ENCODE results near the gene FILIP1L.
"Not testable (repeated sequence)": the region's sequence is repeated elsewhere in the genome, so short reads cannot be mapped to it uniquely, and the experiment has no call there.

The FILIP1L gene

GRCh38 chr3:99856437-99857220, 257.7 kb downstream of the FILIP1L start:
- DNase-seq: no peak

GRCh38 chr3:99855900-99856299, 258.4 kb downstream of the FILIP1L start:
- DNase-seq: no peak

GRCh38 chr3:99854756-99855298, 259.5 kb downstream of the FILIP1L start:
- no peak for DNase-seq

GRCh38 chr3:99852851-99853250, 261.4 kb downstream of the FILIP1L start:
- no peak for DNase-seq

- DNase-seq: no peak
These were observed 262.3 kb downstream of the FILIP1L start for GRCh38 chr3:99851955-99852354.

GRCh38 chr3:99850608-99851007, 263.7 kb downstream of the FILIP1L start:
- no peak for DNase-seq

- DNase-seq: no peak
These were observed 265.9 kb downstream of the FILIP1L start for GRCh38 chr3:99848433-99848832.

GRCh38 chr3:99846477-99847160, 267.7 kb downstream of the FILIP1L start:
- no peak for DNase-seq

- DNase-seq: no peak
These were observed 268.3 kb downstream of the FILIP1L start for GRCh38 chr3:99845999-99846398.

- DNase-seq: no peak
These were observed 269.0 kb downstream of the FILIP1L start for GRCh38 chr3:99845331-99845730.

GRCh38 chr3:99843590-99844258, 270.6 kb downstream of the FILIP1L start:
- no peak for DNase-seq

- peak; percentile 82 for DNase-seq
These were observed 271.3 kb downstream of the FILIP1L start for GRCh38 chr3:99842826-99843589.

- DNase-seq: not testable (repeated sequence)
These were observed 272.4 kb downstream of the FILIP1L start for GRCh38 chr3:99841949-99842348.

GRCh38 chr3:99839613-99840012, 274.7 kb downstream of the FILIP1L start:
- DNase-seq: no peak

GRCh38 chr3:99838755-99839154, 275.5 kb downstream of the FILIP1L start:
- no peak for DNase-seq

- no peak for DNase-seq
These were observed 276.6 kb downstream of the FILIP1L start for GRCh38 chr3:99837715-99838114.

- DNase-seq: no peak
These were observed 277.6 kb downstream of the FILIP1L start for GRCh38 chr3:99836681-99837080.

GRCh38 chr3:99834211-99834957, 279.9 kb downstream of the FILIP1L start:
- DNase-seq: no peak

- no peak for DNase-seq
These were observed 280.6 kb downstream of the FILIP1L start for GRCh38 chr3:99833617-99834205.

GRCh38 chr3:99829844-99830243, 284.5 kb downstream of the FILIP1L start:
- no peak for DNase-seq

GRCh38 chr3:99825004-99825640, 289.2 kb downstream of the FILIP1L start:
- DNase-seq: peak; percentile 25
